Measurements from ENCODE around the gene HCFC1. TPM values are rescaled to one million over a fixed set of nuclear protein-coding genes. Genes with fewer than 3 reads are reported as not detected.

Gene HCFC1
- 10 to 100 TPM; 22.7 to 72.6 (median 34.8) TPM for total RNA-seq
- polyA plus RNA-seq: 10 to 100 TPM; 11.8 to 23.0 TPM
- long read RNA-seq, donor 1, partial matches to known transcripts: 10 of 11 reads
- long read RNA-seq, donor 1, other reads (novel, unspliced or antisense): 1 of 11 reads
- long read RNA-seq, donor 2, partial matches to known transcripts: 17 of 17 reads
- long read RNA-seq, donor 2, other reads (novel, unspliced or antisense): 0 of 17 reads
- long read RNA-seq, donor 3, partial matches to known transcripts: 2 of 6 reads
- long read RNA-seq, donor 3, other reads (novel, unspliced or antisense): 4 of 6 reads

DNA sequence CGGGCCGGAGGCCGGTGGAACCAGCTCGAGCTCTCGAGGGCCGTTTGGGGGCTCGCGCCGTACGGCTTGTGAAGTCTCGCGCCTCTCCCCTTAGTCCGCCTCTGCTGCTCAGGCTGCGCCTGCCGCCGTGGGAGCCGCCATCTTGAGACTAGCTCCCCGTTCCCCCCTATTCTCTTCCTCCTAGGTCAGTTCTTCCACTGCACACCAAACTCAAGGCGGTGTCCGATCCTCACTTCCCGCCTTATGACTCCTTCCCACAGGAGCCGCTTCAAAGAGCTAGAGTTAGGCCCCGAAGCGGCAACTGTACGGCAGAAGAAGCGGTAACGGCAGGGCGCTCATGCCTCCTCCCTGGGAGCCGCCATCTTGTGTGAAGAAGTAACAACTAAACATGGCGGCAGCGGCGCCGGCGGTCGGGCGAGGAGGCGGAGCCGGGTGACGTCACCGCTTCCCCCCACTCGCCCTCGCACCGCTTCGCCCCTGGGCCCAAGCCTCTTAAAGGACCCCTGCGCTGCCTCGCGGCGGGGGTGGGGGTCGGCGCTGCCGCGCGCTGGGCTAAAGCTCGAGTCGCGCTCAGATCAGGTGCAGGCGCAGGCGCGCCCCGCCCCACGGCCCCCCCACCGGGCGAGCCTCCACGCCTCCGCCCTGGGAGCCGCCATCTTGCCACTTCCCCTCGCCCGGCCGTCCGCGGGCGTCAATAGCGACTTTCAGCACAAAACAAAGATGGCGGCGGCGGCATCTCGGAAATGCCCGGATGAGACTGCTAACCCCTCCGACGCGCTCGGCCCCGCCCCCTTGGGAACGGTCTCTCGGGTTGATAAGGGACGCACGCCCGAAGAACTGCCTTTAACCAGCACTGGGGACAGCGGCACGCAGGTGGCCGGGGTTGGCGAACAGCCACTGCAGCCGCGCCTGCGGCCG is at the start of gene HCFC1:
TSS of gene HCFC1 (minus strand) at position 369 of the 918 bp plus-strand sequence. CDS start 978 bp downstream, outside the sequence.
- H3K4me3 ChIP-seq: peak within 1 kb of the TSS; percentile 43 to 95 (median 90)
- intact Hi-C loops (cut with DNase I): loop anchor here in 2 of 10 donors (1.0 to 5.0 kb wide), 3 partner anchors 43 to 126 kb away; partner anchors contain the start of gene MECP2 (in 1 of the 2)

DNA sequence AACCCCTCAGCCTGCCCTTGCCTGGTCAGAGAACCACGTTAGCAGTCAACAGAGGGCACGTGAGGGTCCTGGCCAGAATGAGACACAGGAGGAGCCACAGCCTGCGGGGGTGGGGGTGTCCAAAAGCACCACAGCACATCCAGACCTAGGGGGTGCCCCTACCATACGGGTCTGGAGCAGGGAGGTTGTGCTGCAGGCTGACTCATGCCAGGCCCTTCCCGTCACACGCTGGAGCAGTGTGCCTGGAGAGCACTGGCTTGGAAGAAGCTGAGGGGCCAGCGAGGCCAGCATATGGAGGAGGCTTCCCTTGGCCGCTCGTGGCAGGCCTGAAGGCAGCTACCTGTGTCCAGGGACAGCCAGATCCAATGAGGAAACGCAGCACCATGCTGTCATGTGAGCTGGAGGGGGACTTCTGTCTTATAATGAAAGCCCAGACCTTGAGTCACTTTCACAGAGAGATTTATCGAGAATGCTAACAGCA is 49.6 kb upstream of the HCFC1 start:
- H3K27me3 ChIP-seq: peaks cover 0 to 41% (median 0%) of the 10 kb centered on the region in 9 donors
- 69 to 81% (median 71%) methylated on average over 10 to 11 of the region's 11 CpGs for WGBS, 4 donors
- ATAC-seq (peak in 1 of 4 donors; percentile 5), DNase-seq (no peak)
- H3K36me3 ChIP-seq: peaks cover 0 to 21% (median 3%) of the 10 kb centered on the region in 9 donors
- intact Hi-C loops (cut with DNase I): loop anchor here in 2 of 10 donors (2.0 to 10.0 kb wide), 3 partner anchors 26 to 74 kb away; partner anchors contain the start of genes HCFC1 (in 1 of the 2), MECP2 (in 1 of the 2) and TMEM187 (in 1 of the 2)
- TF ChIP-seq POLR2A (IDR thresholded peaks at IDR 0.05): no peak
- TF ChIP-seq, protein P1, sequence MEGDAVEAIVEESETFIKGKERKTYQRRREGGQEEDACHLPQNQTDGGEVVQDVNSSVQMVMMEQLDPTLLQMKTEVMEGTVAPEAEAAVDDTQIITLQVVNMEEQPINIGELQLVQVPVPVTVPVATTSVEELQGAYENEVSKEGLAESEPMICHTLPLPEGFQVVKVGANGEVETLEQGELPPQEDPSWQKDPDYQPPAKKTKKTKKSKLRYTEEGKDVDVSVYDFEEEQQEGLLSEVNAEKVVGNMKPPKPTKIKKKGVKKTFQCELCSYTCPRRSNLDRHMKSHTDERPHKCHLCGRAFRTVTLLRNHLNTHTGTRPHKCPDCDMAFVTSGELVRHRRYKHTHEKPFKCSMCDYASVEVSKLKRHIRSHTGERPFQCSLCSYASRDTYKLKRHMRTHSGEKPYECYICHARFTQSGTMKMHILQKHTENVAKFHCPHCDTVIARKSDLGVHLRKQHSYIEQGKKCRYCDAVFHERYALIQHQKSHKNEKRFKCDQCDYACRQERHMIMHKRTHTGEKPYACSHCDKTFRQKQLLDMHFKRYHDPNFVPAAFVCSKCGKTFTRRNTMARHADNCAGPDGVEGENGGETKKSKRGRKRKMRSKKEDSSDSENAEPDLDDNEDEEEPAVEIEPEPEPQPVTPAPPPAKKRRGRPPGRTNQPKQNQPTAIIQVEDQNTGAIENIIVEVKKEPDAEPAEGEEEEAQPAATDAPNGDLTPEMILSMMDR (IDR thresholded peaks at IDR 0.05): no peak
- peaks cover 0 to 28% (median 9%) of the 10 kb centered on the region in 12 donors for H3K4me1 ChIP-seq
- peak overlapping the region in 4 of 12 donors; percentile 9 to 92 (median 86) for H3K27ac ChIP-seq
- H3K9me3 ChIP-seq: no peaks in the 10 kb centered on the region
- no peak overlapping the region for H3K4me3 ChIP-seq

More for the DNA sequence above, at the start of gene HCFC1:
- H3K36me3 ChIP-seq: no peaks in the 10 kb centered on the region
- H3K4me1 ChIP-seq: peaks cover 0 to 57% (median 37%) of the 10 kb centered on the region in 12 donors
- ATAC-seq: peak; percentile 56 to 76 (median 72)
- no peaks in the 10 kb centered on the region for H3K9me3 ChIP-seq
- TF ChIP-seq, protein P1 (IDR thresholded peaks at IDR 0.05): no peak
- peak; percentile 3 to 38 for TF ChIP-seq POLR2A (IDR thresholded peaks at IDR 0.05)
- WGBS, 4 donors: 0 to 9% (median 4%) methylated on average over 21 to 96 of the region's 96 CpGs
- DNase-seq: peak; percentile 91 to 97 (median 93)
- H3K27me3 ChIP-seq: peaks cover 0 to 8% (median 0%) of the 10 kb centered on the region in 9 donors
- H3K27ac ChIP-seq: peak within 1 kb of the TSS; percentile 94 to 100 (median 100)

DNA sequence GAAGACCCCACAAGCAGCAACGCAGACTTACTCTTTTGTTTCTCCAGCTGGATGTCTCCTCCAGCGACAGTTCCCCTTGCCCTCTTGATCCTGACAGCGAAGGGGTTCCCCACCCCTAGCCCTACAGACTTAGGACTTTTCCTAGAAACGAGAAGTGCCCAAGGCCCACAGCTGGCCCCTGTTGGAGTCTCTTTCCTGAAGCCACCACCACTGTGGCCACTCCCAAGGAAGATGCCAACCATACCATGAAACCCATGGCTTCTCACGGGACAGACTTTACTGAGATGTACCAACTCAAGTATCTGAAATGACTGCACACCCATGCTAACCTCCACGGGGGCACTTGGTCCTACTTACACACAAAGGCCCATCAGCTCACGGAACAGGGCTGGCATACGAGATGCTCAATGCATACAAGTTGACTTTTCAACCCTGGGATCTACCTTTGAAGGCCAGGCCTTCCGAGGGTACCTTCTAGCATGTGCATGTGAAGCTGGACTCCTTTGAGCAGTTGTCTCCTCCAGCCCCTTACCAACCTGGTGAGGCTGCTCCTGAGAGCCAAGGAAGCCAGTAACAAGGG is 49.0 kb upstream of the HCFC1 start:
- 65 to 74% (median 68%) methylated on average over 6 to 9 of the region's 9 CpGs for whole genome bisulfite sequencing, 4 donors
- ATAC-seq: peak in 2 of 4 donors; percentile 8 to 25
- DNase-seq: no peak
- Histone ChIP-seq H3K27me3 (peaks cover 0 to 40% (median 0%) of the 10 kb centered on the region in 9 donors), H3K27ac (peak overlapping the region; percentile 32 to 92 (median 88)), H3K4me3 (peak overlapping the region in 10 of 12 donors; percentile 34 to 76 (median 63)), H3K9me3 (no peaks in the 10 kb centered on the region), H3K4me1 (peaks cover 0 to 28% (median 8%) of the 10 kb centered on the region in 12 donors), H3K36me3 (peaks cover 0 to 26% (median 3%) of the 10 kb centered on the region in 9 donors)
- intact Hi-C loops (cut with DNase I): loop anchor here in 2 of 10 donors (2.0 to 10.0 kb wide), 3 partner anchors 26 to 74 kb away; partner anchors contain the start of genes HCFC1 (in 1 of the 2), MECP2 (in 1 of the 2) and TMEM187 (in 1 of the 2)
- no peak for TF ChIP-seq POLR2A (IDR thresholded peaks at IDR 0.05)
